ENCODE results near the gene MAML2.
A peak's percentile ranks its signal among the peaks of the same experiment; 100 is the strongest.

Gene MAML2

DNA sequence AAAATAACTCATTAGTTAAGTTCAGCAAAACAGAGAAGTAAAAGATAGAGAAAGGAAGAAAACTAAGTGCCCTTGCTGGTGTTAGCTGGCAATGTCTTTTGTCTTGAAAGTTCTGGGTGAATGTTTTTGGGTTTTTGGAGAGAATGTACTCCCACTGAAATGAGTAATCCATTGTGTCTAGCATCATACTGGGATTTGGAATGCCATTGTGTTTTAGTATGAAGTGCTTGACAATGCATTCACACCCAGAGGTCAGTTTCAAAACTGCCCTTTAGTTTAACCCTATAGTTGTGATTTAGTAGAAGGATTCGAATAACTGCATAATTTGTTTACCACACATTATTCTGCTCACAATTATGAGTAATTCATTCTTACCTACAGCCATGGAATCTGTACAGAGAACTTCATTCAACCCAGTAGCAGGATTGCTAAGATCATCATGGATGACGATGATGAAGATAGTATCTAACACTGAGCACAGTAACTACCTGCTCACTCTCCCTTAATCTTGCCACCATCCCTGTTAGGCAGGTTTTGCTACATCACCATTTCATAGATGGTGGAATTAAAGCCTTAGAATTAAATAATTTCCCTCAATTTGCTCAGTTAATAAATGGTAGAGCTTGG is 33.9 kb downstream of the MAML2 start:
- no peak overlapping the region for H3K4me3 ChIP-seq (ENCODE audit: low read depth, low read length)
- no peak for DNase-seq (ENCODE audit: low read depth, low spot score)
- TF ChIP-seq, protein P1, sequence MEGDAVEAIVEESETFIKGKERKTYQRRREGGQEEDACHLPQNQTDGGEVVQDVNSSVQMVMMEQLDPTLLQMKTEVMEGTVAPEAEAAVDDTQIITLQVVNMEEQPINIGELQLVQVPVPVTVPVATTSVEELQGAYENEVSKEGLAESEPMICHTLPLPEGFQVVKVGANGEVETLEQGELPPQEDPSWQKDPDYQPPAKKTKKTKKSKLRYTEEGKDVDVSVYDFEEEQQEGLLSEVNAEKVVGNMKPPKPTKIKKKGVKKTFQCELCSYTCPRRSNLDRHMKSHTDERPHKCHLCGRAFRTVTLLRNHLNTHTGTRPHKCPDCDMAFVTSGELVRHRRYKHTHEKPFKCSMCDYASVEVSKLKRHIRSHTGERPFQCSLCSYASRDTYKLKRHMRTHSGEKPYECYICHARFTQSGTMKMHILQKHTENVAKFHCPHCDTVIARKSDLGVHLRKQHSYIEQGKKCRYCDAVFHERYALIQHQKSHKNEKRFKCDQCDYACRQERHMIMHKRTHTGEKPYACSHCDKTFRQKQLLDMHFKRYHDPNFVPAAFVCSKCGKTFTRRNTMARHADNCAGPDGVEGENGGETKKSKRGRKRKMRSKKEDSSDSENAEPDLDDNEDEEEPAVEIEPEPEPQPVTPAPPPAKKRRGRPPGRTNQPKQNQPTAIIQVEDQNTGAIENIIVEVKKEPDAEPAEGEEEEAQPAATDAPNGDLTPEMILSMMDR (IDR thresholded peaks at IDR 0.05; ENCODE audit: low read depth, low read length) = no peak
- in situ Hi-C loops (cut with HindIII; ENCODE audit: low sequenced_read_pairs) = no loop called here

DNA sequence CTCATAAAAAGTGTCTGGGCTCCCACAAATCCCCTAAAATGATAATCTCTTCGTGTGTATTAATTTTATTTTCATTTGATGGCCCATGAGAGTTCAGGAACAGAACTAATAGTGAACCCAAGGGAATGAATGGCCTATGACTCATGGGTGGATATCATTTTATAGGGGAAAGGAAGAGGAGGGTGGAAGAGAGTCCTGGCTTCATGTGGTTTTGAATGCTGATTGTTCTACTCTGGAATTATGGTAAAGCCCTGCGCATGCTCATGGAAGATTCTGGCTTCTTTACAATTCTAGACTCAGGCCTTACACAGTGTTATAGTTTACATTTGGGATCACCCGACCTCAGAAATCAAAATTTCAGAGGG is 35.2 kb downstream of the MAML2 start:
- peak overlapping the region; percentile 23 for H3K4me3 ChIP-seq (ENCODE audit: low read depth, low read length)
- DNase-seq (ENCODE audit: low read depth, low spot score) = peak; percentile 93
- in situ Hi-C loops (cut with HindIII; ENCODE audit: low sequenced_read_pairs) = no loop called here

DNA sequence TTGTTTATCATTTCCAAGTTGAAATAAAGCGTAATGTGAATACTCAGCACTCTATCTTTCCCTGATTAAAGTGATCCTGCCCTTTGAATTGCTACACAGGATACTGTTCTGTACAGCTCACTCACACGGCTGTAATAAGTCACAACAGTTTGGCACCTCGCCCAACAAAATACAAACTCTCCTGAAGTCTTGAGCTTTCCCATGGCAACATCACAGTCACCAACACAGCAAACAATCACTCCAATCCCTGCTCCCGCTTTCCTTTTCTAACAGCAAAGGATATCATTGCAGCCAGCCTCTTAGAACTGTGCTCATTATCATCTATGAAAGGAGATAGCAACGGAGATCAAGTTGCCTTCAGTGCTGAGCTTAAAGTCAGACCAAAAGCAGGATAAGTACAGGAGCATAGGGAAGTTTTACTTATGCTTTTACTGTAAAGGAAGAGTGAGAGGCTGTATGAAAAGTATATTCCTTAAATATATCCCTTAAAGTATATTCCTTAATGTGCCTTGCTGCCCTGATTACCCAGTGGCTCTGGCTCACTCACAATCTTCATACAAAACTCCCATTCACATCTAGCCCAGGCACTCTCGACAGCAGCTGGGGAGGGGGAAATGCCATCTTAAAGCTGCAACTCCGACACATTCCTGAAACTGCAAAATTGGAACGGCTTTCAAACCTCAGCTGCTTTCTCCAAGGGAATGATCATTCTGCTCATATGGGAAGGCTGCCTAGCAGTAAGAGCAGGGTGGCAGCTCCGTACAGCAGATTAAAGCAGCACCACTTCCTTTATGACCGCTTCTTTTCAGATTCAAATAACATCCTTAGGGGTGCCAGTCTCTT is 35.8 kb downstream of the MAML2 start:
- H3K4me3 ChIP-seq (ENCODE audit: low read depth, low read length) = peak overlapping the region; percentile 23

More for the DNA sequence above, 35.2 kb downstream of the MAML2 start:
- TF ChIP-seq, protein P1 (IDR thresholded peaks at IDR 0.05; ENCODE audit: low read depth, low read length) = no peak

DNA sequence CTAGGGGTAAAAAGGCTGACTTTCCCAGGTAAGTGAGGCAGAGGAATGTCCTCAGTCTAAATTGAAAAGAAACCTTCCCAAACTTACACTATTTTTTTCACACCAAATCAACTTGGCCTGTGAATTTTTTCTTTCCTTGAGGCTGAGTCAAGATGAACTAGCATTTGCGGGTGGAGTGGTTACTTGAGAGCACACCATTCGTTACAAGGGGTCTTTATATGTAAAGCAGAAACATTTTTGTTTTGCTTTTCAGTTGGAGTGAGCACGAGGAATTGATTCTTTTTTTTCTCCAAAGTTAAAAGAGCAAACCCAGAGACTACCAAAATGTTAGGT is 36.4 kb downstream of the MAML2 start:
- DNase-seq (ENCODE audit: low read depth, low spot score) = no peak
- TF ChIP-seq, protein P1 (IDR thresholded peaks at IDR 0.05; ENCODE audit: low read depth, low read length) = no peak
- in situ Hi-C loops (cut with HindIII; ENCODE audit: low sequenced_read_pairs) = no loop called here
- peak overlapping the region; percentile 4 for H3K4me3 ChIP-seq (ENCODE audit: low read depth, low read length)

More for the DNA sequence above, 35.8 kb downstream of the MAML2 start:
- in situ Hi-C loops (cut with HindIII; ENCODE audit: low sequenced_read_pairs) = no loop called here
- TF ChIP-seq, protein P1 (IDR thresholded peaks at IDR 0.05; ENCODE audit: low read depth, low read length) = no peak
- peak; percentile 99 for DNase-seq (ENCODE audit: low read depth, low spot score)

DNA sequence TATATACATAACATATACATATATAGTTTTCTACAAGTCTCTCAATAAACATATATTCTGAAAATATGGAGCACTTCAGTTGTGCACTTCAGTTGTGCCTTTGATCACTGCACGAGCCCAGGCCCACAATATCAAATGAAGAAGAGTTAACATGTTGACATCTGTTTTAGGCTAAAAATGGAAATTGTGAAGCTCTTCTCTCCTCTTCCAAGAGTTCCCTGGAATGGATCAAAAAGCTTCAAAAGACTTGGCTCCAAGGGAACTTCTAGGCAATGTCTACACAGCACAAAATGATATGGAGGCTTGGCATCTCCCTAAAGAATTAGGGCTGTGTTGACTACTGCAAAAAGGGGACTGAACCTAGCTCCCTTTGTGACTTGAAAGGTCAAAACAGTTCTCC is 36.9 kb downstream of the MAML2 start:
- no peak for DNase-seq (ENCODE audit: low read depth, low spot score)
- TF ChIP-seq, protein P1 (IDR thresholded peaks at IDR 0.05; ENCODE audit: low read depth, low read length) = no peak
- in situ Hi-C loops (cut with HindIII; ENCODE audit: low sequenced_read_pairs) = no loop called here
- H3K4me3 ChIP-seq (ENCODE audit: low read depth, low read length) = no peak overlapping the region

DNA sequence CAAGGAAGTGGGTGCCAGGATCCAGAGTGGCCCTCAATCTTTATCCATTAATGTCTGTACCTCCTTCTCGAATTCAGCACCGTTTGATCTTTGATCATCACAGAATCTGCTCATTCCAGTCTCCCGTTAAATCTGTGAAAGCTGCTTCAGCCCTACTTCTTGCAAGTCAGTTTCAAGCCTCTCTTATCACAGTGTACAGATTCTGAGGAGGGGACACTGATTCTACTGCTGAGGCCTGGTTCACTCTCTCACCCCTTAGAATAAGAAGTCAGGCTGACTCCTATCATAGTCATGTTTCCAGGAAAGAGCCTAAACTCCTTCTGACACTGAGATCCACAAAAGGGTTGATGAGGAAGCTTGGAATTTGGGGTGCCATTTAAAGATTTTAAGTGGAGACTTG is 39.0 kb downstream of the MAML2 start:
- no peak for DNase-seq (ENCODE audit: low read depth, low spot score)
- in situ Hi-C loops (cut with HindIII; ENCODE audit: low sequenced_read_pairs) = no loop called here
- no peak overlapping the region for H3K4me3 ChIP-seq (ENCODE audit: low read depth, low read length)
- TF ChIP-seq, protein P1 (IDR thresholded peaks at IDR 0.05; ENCODE audit: low read depth, low read length) = no peak

All from astrocyte of the spinal cord (primary cell).